ENCODE results near the gene DNAH14. TPM values are rescaled to one million over a fixed set of nuclear protein-coding genes. Genes with fewer than 3 reads are reported as not detected.

The DNAH14 gene
- polyA plus RNA-seq, 1 donor from 2014 or later = 24.9 TPM

- Histone ChIP-seq H3K9ac (ENCODE audit: low read length) (no peak overlapping the region), H3K9me3 (ENCODE audit: low read length) (no peaks in the 10 kb centered on the region), H3F3A (ENCODE audit: insufficient read depth, low read length, poor library complexity, severe bottlenecking) (no peaks in the 10 kb centered on the region), H2AFZ (ENCODE audit: low read depth, low read length) (no peak overlapping the region), H3K4me2 (ENCODE audit: low read length) (no peak overlapping the region), H3K9me2 (ENCODE audit: insufficient read depth, low read length) (no peaks in the 10 kb centered on the region), H3K79me2 (replicated peaks; ENCODE audit: insufficient read depth, low read length) (no peaks in the 10 kb centered on the region), H3K36me3 (ENCODE audit: insufficient read depth, low read length) (no peaks in the 10 kb centered on the region), H4K20me1 (ENCODE audit: insufficient read depth) (no peaks in the 10 kb centered on the region), H3K27me3 (ENCODE audit: insufficient read depth, low read depth, low read length) (no peaks in the 10 kb centered on the region), H3K27ac (ENCODE audit: low read length) (no peak overlapping the region), H3K4me3 (ENCODE audit: low read length) (no peak overlapping the region)
- no peak for TF ChIP-seq SMC3 (conservative IDR thresholded peaks at IDR 0.05; ENCODE audit: poor library complexity)
- TF ChIP-seq RAD21 (conservative IDR thresholded peaks at IDR 0.05) = no peak
- TF ChIP-seq EZH2 (IDR thresholded peaks at IDR 0.05; ENCODE audit: borderline replicate concordance, insufficient read depth, low read length, poor library complexity, severe bottlenecking) = no peak
Measured at GRCh38 chr1:225355863-225356262, 426.4 kb downstream of the DNAH14 start.

- Histone ChIP-seq H3K79me2 (replicated peaks; ENCODE audit: insufficient read depth, low read length) (no peaks in the 10 kb centered on the region), H3K9me2 (ENCODE audit: insufficient read depth, low read length) (no peaks in the 10 kb centered on the region), H3K9me3 (ENCODE audit: low read length) (no peaks in the 10 kb centered on the region), H3F3A (ENCODE audit: insufficient read depth, low read length, poor library complexity, severe bottlenecking) (no peaks in the 10 kb centered on the region), H3K36me3 (ENCODE audit: insufficient read depth, low read length) (no peaks in the 10 kb centered on the region), H3K27ac (ENCODE audit: low read length) (no peak overlapping the region), H2AFZ (ENCODE audit: low read depth, low read length) (no peak overlapping the region), H3K4me3 (ENCODE audit: low read length) (no peak overlapping the region), H3K27me3 (ENCODE audit: insufficient read depth, low read depth, low read length) (no peaks in the 10 kb centered on the region), H3K4me2 (ENCODE audit: low read length) (no peak overlapping the region), H3K9ac (ENCODE audit: low read length) (no peak overlapping the region), H4K20me1 (ENCODE audit: insufficient read depth) (no peaks in the 10 kb centered on the region)
- TF ChIP-seq POLR2AphosphoS5 (IDR thresholded peaks at IDR 0.05) = no peak
- TF ChIP-seq MXI1 (conservative IDR thresholded peaks at IDR 0.05; ENCODE audit: poor library complexity, severe bottlenecking) = no peak
- no peak for TF ChIP-seq EZH2 (IDR thresholded peaks at IDR 0.05; ENCODE audit: borderline replicate concordance, insufficient read depth, low read length, poor library complexity, severe bottlenecking)
- no peak for TF ChIP-seq RAD21 (conservative IDR thresholded peaks at IDR 0.05)
- no peak for TF ChIP-seq SMC3 (conservative IDR thresholded peaks at IDR 0.05; ENCODE audit: poor library complexity)
- no peak for TF ChIP-seq REST (IDR thresholded peaks at IDR 0.05; ENCODE audit: borderline replicate concordance)
- TF ChIP-seq CTCF (IDR thresholded peaks at IDR 0.05; ENCODE audit: poor library complexity, severe bottlenecking) = no peak
- no peak for TF ChIP-seq EP300 (conservative IDR thresholded peaks at IDR 0.05; ENCODE audit: poor library complexity, severe bottlenecking)
- TF ChIP-seq TAF1 (IDR thresholded peaks at IDR 0.05; ENCODE audit: low read depth) = no peak
Measured at GRCh38 chr1:225360119-225360518, 430.6 kb downstream of the DNAH14 start.

- no peaks in the 10 kb centered on the region for H4K20me1 ChIP-seq (ENCODE audit: insufficient read depth)
- H3K9me2 ChIP-seq (ENCODE audit: insufficient read depth, low read length) = no peaks in the 10 kb centered on the region
- H2AFZ ChIP-seq (ENCODE audit: low read depth, low read length) = no peak overlapping the region
- H3F3A ChIP-seq (ENCODE audit: insufficient read depth, low read length, poor library complexity, severe bottlenecking) = no peaks in the 10 kb centered on the region
- TF ChIP-seq RAD21 (conservative IDR thresholded peaks at IDR 0.05) (no peak), EZH2 (IDR thresholded peaks at IDR 0.05; ENCODE audit: borderline replicate concordance, insufficient read depth, low read length, poor library complexity, severe bottlenecking) (no peak), POLR2AphosphoS5 (IDR thresholded peaks at IDR 0.05) (no peak), CTCF (IDR thresholded peaks at IDR 0.05; ENCODE audit: poor library complexity, severe bottlenecking) (no peak), REST (IDR thresholded peaks at IDR 0.05; ENCODE audit: borderline replicate concordance) (no peak), SMC3 (conservative IDR thresholded peaks at IDR 0.05; ENCODE audit: poor library complexity) (no peak), TAF1 (IDR thresholded peaks at IDR 0.05; ENCODE audit: low read depth) (no peak), EP300 (conservative IDR thresholded peaks at IDR 0.05; ENCODE audit: poor library complexity, severe bottlenecking) (no peak), MXI1 (conservative IDR thresholded peaks at IDR 0.05; ENCODE audit: poor library complexity, severe bottlenecking) (no peak)
- no peaks in the 10 kb centered on the region for H3K36me3 ChIP-seq (ENCODE audit: insufficient read depth, low read length)
- H3K9ac ChIP-seq (ENCODE audit: low read length) = no peak overlapping the region
- H3K27me3 ChIP-seq (ENCODE audit: insufficient read depth, low read depth, low read length) = no peaks in the 10 kb centered on the region
- no peak overlapping the region for H3K4me3 ChIP-seq (ENCODE audit: low read length)
- no peak overlapping the region for H3K27ac ChIP-seq (ENCODE audit: low read length)
- H3K4me2 ChIP-seq (ENCODE audit: low read length) = no peak overlapping the region
- no peaks in the 10 kb centered on the region for H3K79me2 ChIP-seq (replicated peaks; ENCODE audit: insufficient read depth, low read length)
- H3K9me3 ChIP-seq (ENCODE audit: low read length) = no peaks in the 10 kb centered on the region
Measured at GRCh38 chr1:225361176-225361575, 431.7 kb downstream of the DNAH14 start.
